ENCODE data around the gene YWHAH.
A peak's percentile ranks its signal among the peaks of the same experiment; 100 is the strongest.

The YWHAH gene

DNA sequence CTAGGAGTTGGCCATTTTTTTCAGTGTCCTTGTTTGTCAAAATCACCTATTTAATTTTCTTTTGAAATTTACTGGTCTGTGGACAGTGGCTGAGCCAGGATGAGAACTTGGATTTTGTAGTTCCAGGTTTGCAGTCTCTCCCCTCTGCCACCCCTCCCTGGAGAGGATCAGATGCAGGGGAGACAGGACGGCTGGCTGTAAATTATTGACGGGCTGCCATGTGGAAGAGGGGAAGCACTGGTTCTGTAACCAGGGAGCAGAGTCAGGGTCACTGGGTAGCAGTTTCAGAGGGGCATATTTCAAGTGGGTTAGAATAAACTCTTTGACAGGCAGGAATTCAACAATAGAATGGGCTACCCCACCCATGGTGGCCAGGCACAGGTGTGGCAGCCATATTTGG lies 20.6 kb upstream of the YWHAH start:
- DNase-seq (ENCODE audit: low read depth): no peak

DNA sequence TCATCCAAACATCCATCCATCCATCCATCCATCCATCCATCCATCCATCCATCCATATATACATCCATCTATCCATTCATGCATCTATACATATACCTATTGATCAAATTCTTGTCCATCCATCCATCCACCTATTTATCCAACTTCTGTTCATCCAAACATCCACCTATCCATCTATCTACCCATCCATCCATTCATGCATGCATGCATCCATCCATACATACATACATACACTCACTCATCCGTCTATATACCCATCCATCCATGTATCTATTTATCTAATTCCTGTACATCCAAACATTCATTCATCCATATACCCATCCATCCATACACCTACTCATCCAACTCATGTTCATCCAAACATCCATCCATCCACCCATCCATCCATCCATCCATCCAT lies 19.3 kb upstream of the YWHAH start:
- DNase-seq (ENCODE audit: low read depth): no peak

DNA sequence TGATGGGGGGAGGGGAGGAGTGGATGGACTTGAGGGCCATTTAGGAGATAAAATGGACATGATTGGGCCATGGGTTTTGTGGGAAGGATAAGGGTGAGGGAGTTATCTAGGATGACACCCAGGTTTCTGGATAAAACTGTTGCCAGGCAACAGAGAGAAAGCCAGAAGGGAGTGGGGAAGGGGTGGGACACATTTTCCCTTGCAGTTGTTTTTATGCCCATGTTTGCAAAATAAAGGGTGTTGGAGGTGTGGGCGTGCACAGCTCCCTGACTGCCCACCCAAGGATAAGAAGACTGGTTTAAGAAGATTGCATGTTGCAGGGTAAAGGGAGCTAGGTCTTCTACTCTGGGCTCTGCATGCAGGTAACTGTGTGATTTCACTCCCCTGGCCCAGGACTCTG lies 18.3 kb upstream of the YWHAH start:
- DNase-seq (ENCODE audit: low read depth): no peak

DNA sequence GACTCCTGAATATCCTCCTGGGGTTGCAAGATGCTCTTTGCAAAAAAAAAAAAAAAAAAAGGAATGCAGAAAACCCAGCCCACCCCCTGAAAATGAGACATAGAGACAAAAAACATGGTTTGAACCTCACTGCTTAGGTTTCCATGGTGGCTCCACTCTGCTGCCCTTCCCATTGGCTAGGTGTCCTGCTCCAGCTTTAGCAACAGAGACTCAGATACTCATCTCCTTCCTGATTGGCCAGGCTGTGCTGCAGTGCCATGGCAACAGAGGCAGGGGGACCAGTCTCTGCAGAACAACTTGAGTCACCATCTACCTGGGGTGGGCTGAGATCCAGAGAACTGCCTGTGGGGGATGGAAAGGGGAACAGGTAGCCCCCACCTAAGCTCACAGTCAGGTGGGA lies 17.4 kb upstream of the YWHAH start:
- no peak for DNase-seq (ENCODE audit: low read depth)

DNA sequence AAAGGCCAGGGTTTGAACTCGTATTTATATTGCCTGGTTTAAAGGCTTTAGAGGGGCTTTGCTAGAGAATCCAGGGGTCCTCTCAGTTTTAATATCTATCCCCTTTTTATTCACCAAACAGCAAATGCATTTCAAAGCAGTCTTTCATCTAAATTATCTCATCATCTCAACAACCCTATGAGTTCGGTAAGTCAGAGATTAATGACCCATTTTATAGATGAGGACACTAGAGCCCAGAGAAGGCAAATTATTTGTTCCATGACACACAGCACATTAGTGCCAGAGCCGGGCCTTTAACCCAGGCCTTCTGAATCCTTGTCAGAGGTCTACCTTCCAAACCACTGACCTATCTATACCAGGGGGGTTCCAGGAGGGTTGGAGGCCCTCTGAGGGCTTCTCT lies 16.8 kb upstream of the YWHAH start:
- no peak for DNase-seq (ENCODE audit: low read depth)

DNA sequence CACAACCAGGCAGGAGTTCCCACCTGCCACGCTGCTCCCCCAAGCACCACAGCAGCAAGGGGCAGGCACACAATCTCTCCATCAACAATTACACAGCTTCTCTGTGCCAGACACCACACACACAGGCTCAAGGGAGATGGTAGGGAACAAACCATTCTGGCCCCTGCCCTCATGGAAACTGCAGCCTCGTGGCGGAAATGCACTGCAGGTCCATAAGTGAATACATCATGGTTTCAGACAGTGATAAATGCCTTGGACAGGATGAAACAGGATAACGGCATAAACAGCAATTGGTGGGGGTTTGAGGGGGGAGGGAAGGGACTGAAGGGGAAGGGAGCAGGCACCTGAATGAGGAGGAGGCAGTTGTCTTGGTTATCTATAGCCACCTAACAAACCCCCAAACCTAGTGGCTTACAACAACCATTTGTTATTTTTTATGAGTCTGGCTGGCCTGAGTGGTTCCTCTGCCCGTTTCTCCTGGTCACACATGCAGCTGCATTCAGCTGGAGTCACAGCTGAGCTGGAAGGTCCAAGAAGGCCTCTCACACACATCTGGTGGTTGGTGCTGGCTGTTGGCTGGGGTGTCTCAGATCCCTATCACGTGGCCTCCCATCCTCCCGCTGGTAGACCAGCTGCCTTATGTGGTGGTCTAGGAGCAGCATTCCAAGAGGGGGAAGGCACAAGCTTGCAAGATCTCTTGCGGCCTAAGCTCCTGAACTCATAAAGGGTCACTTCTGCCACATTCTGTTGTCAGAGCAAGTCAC lies 15.0 kb upstream of the YWHAH start:
- DNase-seq (ENCODE audit: low read depth): no peak

DNA sequence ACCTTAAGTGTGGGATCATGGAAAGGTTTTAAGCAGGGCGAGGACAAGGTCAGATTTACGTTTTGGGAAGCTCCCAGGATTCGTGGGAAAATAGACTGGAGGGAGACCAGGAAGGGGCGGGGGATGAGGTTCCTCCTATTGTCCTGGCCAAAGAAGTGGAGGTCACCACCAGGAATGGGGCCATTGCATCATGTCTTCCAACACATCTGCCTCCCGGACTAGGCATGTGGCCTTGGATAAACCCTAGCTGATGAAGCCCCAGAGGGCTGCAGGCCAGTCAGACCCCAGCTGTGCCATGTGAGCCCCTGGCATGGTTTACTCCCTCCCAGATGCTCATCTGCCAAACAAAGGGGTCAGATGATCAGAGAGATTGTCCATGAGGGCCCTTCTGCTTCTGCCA lies 11.5 kb upstream of the YWHAH start:
- no peak for DNase-seq (ENCODE audit: low read depth)

DNA sequence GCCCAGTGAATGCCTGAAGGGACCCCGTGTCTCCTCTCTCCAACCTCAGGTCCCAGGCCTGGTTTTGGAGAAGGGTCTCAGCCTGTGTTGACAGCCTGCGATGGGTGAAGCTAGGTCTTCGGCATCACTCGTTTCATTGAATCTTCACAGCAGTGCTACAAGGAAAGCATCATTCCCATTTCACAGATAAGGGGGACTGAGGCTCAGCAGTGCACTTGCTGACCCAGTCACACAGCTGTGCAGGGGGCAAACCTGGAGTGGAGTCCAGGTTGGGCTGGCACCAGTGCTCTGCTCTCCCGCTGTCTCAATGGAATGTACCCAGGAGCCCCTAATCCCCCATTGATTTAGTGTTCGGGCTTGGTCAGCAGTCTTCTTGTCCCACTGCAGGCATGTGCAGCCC lies 10.9 kb upstream of the YWHAH start:
- no peak for DNase-seq (ENCODE audit: low read depth)

DNA sequence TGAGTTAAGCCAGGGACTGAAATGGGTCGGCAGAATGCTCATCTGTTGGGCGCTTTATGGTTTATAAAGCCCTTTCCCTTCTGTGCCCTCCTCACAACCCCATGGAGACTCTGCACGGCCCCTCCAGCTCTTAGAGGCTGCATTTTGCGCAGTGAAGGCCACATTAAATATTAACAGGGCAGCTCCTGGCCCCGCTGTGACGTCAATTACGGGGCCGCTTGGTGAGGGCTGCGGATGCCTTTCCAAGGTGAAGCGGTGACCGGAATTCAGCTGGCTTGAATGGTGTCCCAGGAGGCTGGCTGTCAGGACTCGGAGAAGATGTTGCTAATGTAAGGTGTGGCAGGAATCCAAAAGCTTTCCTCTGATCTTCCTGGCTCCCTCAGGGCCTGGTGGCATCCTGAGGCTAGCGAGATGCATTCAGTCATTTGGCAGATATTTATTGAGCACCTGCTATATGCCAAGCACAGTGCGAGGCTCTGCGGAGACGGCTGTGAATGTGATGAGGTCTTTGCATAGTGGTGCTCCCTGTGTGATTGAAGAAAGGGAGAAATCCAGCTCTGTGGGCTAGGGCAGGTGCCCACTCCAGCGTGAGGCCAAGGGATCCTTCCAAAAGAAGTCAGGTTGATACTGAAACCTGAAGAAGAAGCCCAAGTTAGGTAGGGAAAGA lies 10.4 kb upstream of the YWHAH start:
- DNase-seq (ENCODE audit: low read depth): no peak

DNA sequence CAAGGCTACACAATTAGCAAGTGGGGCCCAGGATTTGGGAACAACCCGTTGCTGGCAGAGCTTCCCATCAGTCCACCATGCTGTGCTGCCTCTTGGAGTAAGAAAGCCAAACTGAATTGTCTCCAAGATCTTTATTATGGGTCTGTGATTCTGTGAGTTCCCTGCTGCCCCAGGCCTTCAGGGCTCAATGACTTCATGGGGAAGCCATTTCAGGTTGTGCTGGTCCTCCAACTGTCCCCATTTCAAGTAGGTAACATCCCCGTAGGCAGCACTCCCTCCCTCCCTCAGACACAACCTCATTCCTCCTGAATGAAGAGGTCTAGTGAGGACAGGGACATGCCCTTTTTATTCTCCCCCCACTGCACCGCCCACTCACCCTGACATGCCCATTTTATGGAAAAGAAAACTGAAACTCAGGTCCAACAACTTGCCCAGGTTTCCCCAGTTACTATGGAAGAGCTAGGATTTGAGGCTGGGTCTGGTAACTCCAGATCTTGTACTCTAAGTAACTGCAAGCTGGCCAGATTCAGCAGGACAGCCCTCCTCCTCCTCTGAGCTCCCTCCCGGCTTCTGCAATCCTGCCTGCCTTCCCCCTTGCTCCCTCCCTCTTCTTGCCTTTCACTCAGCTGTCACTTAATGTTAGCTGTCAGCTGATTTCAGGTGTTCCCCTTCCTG lies 8.2 kb upstream of the YWHAH start:
- no peak for DNase-seq (ENCODE audit: low read depth)

DNA sequence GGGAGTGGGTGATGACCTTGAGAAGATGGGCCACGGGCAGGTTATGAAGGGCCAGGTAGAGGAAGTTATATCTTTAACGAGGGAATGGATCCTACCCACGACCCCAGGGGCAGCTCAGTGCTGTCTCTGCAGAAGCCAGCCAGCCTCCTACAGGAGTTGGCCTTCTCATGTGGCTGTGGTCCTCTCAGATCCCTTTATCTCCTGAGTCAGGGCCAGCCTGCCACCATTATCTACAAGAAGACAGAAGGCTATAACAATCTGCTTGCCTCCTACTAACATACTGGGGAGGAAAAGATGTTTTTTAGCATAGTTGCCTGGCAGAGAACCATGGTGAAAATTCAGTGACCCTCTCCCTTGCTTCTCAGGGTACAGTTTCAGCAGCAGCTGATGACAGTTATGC lies 7.0 kb upstream of the YWHAH start:
- no peak for DNase-seq (ENCODE audit: low read depth)

DNA sequence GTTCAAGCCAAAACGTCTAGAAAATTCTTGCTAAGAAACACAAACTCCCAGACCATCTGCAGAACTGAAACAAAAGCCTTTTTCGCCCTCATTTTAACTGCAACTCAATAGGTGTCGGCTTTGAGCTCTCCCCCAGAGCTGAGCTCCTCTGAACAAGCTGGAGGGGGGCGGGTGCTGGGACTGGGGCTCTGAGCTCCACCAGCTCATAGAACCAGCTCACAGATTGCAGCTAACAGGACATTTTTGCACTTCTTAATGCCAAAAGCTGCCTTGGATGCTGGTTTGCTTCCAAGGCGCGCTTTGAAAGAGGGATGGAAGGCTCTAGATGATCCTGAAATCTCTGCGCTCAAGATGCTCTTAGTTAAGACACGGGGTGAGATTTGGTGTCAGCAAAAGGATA lies 6.0 kb upstream of the YWHAH start:
- no peak for DNase-seq (ENCODE audit: low read depth)

DNA sequence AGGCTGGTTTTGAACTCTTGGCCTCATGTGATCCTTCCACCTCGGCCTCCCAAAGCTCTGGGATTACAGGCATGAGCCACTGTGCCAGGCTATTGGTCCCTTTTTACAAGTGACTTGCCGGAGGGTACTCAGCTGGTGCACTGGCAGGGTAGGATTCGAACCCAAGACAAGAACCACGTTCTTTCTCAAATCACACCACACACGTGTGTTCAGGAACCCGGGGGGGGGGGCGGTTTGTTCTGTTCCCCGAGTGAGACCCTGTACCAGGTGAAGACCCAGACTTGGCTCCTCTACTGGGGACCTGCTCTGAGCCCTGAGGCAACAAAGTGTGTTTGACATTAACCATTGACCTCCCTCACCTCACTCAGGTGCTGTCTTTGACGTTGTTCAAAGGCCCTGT lies 3.8 kb upstream of the YWHAH start:
- no peak for DNase-seq (ENCODE audit: low read depth)

DNA sequence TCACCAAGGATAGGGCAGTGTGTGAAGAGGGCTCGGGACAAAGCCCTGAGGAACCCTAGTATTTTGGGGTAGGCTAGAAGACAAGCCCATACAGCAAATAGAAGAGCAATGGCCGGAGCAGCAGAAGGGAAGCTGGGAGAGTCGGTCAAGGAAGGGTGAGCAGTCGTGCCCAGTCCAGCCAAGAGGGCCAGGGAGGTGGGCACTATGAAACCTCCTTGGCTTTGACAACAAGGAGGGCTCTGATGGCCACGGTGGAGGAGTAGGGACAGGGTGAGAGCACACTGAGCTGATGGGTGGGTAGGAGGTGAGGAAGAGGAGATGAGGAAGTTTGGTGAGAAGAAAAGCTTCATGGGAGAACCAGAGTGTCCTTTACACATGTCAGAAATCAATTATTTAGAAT lies 2.2 kb upstream of the YWHAH start:
- DNase-seq (ENCODE audit: low read depth): no peak

DNA sequence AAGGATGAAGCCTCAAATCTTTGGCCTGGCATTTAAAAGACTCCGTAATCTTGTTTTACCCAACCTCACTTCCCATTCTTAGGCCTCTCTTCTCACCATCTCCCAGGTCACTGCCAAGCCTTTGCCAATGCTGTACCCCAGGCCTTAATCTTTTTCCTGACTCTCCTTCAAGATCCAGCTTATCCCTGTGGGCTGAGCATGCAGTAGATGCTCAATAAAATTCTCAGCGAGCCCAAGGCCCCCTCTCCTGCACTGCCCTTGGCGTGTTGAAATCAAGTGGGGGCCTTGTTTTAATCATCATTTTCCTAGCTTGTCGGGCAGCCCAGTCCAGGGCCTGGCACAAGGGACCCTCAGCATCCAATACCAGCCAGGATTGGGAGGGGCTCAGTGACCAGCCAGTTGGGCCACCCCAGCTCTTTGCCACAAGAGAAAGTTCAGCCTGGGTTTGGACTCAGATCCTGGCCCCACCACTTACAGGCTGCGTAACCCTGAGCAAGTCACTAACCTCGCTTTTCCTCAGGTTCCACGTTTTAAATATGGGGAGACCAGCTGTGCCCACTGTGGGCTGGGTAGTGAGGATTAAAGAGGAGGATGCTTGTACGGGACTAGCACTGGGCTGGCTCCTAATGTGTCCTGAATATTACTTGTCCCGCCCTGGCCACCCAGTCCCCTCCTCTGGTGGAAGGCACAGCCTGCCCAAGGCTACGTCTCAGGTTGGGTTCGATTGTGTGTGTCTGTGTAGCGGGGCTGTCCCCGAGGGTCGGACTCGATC lies 943 bp upstream of the YWHAH start:
- no peak for DNase-seq (ENCODE audit: low read depth)

DNA sequence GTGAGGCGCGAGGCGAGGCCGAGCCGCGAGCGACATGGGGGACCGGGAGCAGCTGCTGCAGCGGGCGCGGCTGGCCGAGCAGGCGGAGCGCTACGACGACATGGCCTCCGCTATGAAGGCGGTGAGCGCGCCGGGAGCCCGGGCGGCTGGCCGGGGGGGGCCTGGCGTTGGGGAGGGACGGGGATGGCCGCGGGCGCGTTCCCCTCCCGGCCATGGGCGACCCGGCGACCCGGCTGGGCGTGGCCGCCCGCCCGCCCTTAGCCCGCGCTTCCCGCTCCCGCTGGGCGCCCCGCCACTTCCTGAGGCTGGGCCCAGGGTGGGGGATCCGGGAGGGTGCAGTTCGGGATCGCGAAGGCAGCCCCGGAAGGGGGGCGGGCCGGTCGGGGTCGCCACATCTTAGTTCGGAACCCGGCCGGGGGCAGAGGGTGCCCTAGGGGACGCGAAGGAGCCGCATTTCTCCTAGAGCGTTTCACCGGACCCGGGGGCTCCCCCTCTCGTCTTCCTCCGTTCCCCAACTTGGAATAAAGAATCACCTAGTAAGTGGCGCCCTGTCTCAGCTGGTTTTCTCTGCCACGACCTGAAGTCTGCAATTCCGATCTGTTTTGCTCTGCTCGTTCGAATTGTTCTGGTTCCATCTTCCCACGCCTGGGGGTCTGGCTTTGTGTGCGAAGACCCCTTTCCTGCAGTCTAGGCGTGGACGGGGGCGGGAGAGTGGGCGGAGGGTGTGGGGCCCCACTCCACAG lies 536 bp downstream of the YWHAH start:
- peak; percentile 22 for DNase-seq (ENCODE audit: low read depth)

DNA sequence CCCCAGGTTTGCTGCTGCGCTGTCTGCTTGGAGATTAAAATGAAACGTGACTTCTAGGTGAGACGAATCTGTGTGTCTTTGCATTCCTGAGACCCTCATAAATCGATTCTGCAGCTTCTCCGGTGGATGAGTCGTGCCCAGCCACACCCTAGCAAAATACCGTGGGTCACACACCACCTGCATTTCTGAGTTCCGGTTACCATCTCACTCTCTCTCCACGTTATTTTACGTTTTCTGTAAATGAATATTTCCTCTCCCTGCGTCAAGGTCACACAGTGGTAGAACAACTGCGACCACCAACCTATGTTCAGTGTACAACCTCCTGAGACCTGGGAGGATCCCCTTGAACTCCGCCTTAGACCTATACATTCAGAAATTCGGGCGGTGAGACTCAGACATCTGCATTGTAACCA lies 1.1 kb downstream of the YWHAH start:
- DNase-seq (ENCODE audit: low read depth): no peak

DNA sequence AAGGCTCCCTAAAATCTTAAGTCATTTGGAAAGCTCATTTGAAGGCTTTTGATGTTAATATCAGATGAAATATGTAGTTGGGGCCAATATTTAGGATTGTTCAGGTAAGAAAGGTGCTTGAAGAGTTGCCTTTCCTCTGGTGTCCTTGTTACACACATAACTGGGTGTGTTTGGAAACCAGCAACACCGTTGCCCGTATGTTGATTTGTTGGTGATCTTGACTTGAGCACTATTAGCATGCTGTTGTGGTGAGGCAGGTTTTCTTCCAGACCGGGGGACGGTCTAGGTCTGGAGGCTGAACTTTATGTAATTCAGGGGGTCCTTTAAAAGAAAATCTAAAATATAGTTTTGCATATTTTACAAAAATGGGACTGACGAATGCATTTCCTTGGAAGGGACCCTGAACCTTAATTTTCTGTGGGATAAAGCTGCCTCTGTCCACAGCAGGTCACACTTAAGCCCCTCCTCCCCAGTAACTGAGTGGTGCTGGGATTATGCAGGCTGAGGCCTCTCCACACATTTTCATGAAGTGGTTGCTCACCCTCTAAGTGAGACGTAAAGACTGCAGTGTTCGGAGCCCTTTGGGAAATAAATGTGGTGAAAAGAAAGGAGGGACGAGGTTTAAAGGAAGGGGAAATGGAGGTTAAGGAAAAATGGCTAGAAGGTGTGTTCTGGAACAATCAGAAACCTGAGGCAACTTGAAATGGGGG lies 1.8 kb downstream of the YWHAH start:
- no peak for DNase-seq (ENCODE audit: low read depth)

DNA sequence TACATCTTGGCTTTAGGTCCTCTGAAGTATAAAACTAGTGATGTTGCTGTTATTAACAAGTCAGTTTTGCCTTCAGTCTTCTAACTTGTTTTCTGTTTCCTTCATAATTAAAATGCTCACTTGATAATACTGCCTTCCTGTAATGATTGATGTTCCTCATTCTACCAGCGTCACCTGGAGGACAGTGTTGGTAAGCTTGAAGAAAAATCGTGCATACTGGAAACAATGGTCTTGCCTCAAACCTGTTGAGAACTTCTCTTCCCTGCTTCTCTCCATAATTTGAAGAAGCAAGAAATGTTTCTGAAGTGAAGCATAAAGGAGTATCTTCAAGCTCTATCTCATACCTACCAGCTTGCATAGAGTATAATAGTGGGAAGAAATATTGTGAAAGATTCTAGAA lies 3.0 kb downstream of the YWHAH start:
- no peak for DNase-seq (ENCODE audit: low read depth)

DNA sequence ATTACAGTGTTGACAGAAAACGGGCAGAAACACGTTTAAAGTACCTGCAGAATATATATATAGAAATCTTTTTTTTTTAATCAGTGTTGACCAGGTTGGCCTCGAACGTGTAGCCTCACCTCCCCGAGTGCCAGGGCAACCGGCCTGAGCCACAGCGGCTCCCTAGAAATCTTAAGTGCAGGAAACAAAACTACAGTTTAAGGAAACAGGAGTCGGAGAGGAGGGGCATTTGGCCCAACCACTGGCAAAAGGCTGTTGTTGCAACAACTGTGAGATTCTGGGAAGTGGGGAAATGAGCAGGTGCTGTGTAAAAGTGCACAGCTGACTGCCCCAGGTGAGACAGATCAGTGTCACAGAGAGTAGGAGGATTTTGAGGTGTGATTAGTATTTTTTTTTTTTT lies 3.7 kb downstream of the YWHAH start:
- no peak for DNase-seq (ENCODE audit: low read depth)

DNA sequence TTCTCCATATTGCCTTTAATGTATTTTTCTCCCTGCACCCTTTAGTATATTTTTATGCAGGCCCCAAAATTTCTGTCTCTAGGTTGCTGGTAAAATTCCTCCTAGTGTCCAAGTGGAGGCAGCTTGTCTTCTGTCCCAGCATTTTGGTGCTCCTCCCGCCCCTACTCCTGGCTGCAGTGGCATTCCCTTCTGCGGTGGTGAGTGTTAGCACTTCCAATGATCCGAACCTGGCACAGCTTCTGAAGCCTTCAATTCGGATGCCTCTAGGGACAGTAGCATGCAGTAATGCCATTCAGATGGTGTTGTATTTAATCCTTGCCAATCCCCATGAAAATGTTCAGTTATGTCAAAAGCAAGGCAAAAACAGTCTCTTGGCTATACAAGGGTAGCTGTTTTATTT lies 5.9 kb downstream of the YWHAH start:
- no peak for DNase-seq (ENCODE audit: low read depth)

Data from activated T-cell treated with anti-CD3 and anti-CD28 coated beads for 24 hours (primary cell).